CMK (cell line): Measurements from ENCODE around the gene ZBTB4.

Experiments used
- DNase-seq: peaks from one replicate; pipeline ENCODE4 v3.0.0-alpha.2; 2010; ENCODE audit warnings: low read depth

Gene ZBTB4

GRCh38 chr17:7479213-7480088 is at the start of gene ZBTB4:
Gene ZBTB4 (minus strand): TSS chr17:7479631. CDS start chr17:7466801, 12,830 bp downstream.
- DNase-seq: no peak

GRCh38 chr17:7528842-7529241 is 49.4 kb upstream of the ZBTB4 start:
- no peak for DNase-seq

- DNase-seq: no peak
These were observed 43.6 kb upstream of the ZBTB4 start for GRCh38 chr17:7523033-7523432.

- DNase-seq: no peak
These were observed 36.6 kb upstream of the ZBTB4 start for GRCh38 chr17:7515911-7516610.

- DNase-seq: no peak
These were observed 34.5 kb upstream of the ZBTB4 start for GRCh38 chr17:7513850-7514419.

GRCh38 chr17:7512824-7513540 is 33.6 kb upstream of the ZBTB4 start:
- no peak for DNase-seq

- DNase-seq: no peak
These were observed 32.7 kb upstream of the ZBTB4 start for GRCh38 chr17:7512105-7512504.

- no peak for DNase-seq
These were observed 31.7 kb upstream of the ZBTB4 start for GRCh38 chr17:7511108-7511507.

- no peak for DNase-seq
These were observed 30.5 kb upstream of the ZBTB4 start for GRCh38 chr17:7509937-7510336.

- DNase-seq: no peak
These were observed 29.4 kb upstream of the ZBTB4 start for GRCh38 chr17:7508846-7509245.

GRCh38 chr17:7508145-7508544 is 28.7 kb upstream of the ZBTB4 start:
- no peak for DNase-seq

- no peak for DNase-seq
These were observed 24.1 kb upstream of the ZBTB4 start for GRCh38 chr17:7503521-7503920.

- no peak for DNase-seq
These were observed 23.6 kb upstream of the ZBTB4 start for GRCh38 chr17:7502987-7503386.

- no peak for DNase-seq
These were observed 22.9 kb upstream of the ZBTB4 start for GRCh38 chr17:7502171-7502847.

GRCh38 chr17:7501729-7502128 is 22.3 kb upstream of the ZBTB4 start:
- DNase-seq: no peak

- DNase-seq: no peak
These were observed 19.7 kb upstream of the ZBTB4 start for GRCh38 chr17:7499161-7499560.

GRCh38 chr17:7497636-7498035 is 18.2 kb upstream of the ZBTB4 start:
- no peak for DNase-seq

GRCh38 chr17:7497228-7497627 is 17.8 kb upstream of the ZBTB4 start:
- DNase-seq: no peak

- DNase-seq: no peak
These were observed 17.2 kb upstream of the ZBTB4 start for GRCh38 chr17:7496470-7497183.

- DNase-seq: no peak
These were observed 16.5 kb upstream of the ZBTB4 start for GRCh38 chr17:7495906-7496434.

- no peak for DNase-seq
These were observed 14.5 kb upstream of the ZBTB4 start for GRCh38 chr17:7493941-7494340.
